IMR-90 (cell line): Measurements from ENCODE around the gene MXRA8. TPM values are rescaled to one million over a fixed set of nuclear protein-coding genes. Genes with fewer than 3 reads are reported as not detected.

Experiments
- ATAC-seq: fragments of 200-7000 bp; cut with Tn5 transposase; 2 replicates; pipeline ENCODE4 v1.9.1; 2020; ENCODE audit warnings: low read depth, mild to moderate bottlenecking, moderate library complexity
- BruUV-seq: library from RNA; stranded (reverse); fragments of 400-500 nt; replicated peaks from 2 replicates; lab custom pipeline; 2021; lab: Mats Ljungman, UMichigan
- CTCF ChIA-PET: fragments of 300-600 bp; formaldehyde crosslinking; extraction: SDS; loops from one replicate; lab custom pipeline; 2021; ENCODE audit warnings: antibody characterized with exemption; lab: Yijun Ruan, JAX
- POLR2A ChIA-PET: fragments of 300-600 bp; sonication (Branson Sonifier 250); formaldehyde crosslinking; loops from one replicate; lab custom pipeline; 2022; ENCODE audit warnings: antibody characterized with exemption; ENCODE audit not compliant: unreplicated experiment; lab: Charles Lee
- DNase-seq: peaks from one replicate; pipeline ENCODE4 v3.0.0; 2013
- H2AFZ ChIP-seq: replicated peaks from 2 replicates; pipeline ENCODE3; 2013; ENCODE audit warnings: low read length, mild to moderate bottlenecking; ENCODE audit not compliant: poor library complexity
- H2AK5ac ChIP-seq: 2 replicates; pipeline ENCODE4 v1.6.1; 2013; ENCODE audit warnings: low read depth, low read length, inconsistent platforms
- H2AK9ac ChIP-seq: replicated peaks from 2 replicates; pipeline ENCODE3; 2013; ENCODE audit warnings: mild to moderate bottlenecking, low read depth, low read length, moderate library complexity; ENCODE audit not compliant: poor library complexity
- H2BK120ac ChIP-seq: 2 replicates; pipeline ENCODE4 v1.6.1; 2013; ENCODE audit warnings: low read depth, low read length, inconsistent platforms
- H2BK15ac ChIP-seq: 3 replicates; pipeline ENCODE4 v1.6.1; 2013; ENCODE audit warnings: low read depth, low read length, inconsistent platforms
- H2BK20ac ChIP-seq: 2 replicates; pipeline ENCODE4 v1.6.1; 2013; ENCODE audit warnings: low read depth, mild to moderate bottlenecking, inconsistent platforms, low read length, moderate library complexity
- H2BK5ac ChIP-seq: 2 replicates; pipeline ENCODE4 v1.6.1; 2013; ENCODE audit warnings: mild to moderate bottlenecking, low read depth, low read length, inconsistent platforms; ENCODE audit not compliant: poor library complexity, severe bottlenecking
- H3K14ac ChIP-seq: replicated peaks from 2 replicates; pipeline ENCODE4 v1.6.1; 2013; ENCODE audit warnings: low read depth, low read length, inconsistent platforms
- H3K18ac ChIP-seq: 2 replicates; pipeline ENCODE4 v1.6.1; 2013; ENCODE audit warnings: low read depth, low read length, control low read depth
- H3K23ac ChIP-seq: 2 replicates; pipeline ENCODE4 v1.6.1; 2013; ENCODE audit warnings: low read depth, low read length, inconsistent platforms
- H3K27ac ChIP-seq: 2 replicates; pipeline ENCODE4 v1.5.1; 2013; ENCODE audit warnings: mild to moderate bottlenecking, control low read depth, low read length; ENCODE audit not compliant: insufficient read depth
- H3K27me3 ChIP-seq: 2 replicates; pipeline ENCODE4 v1.6.1; 2013; ENCODE audit warnings: low read length; ENCODE audit not compliant: control insufficient read depth, insufficient read depth
- H3K36me3 ChIP-seq: 2 replicates; pipeline ENCODE4 v1.6.1; 2013; ENCODE audit warnings: low read length, mixed read lengths; ENCODE audit not compliant: control insufficient read depth, insufficient read depth
- H3K4ac ChIP-seq: 2 replicates; pipeline ENCODE4 v1.6.1; 2013; ENCODE audit warnings: low read depth, low read length, inconsistent platforms
- H3K4me1 ChIP-seq: 2 replicates; pipeline ENCODE4 v1.6.1; 2013; ENCODE audit warnings: low read length, mixed read lengths; ENCODE audit not compliant: control insufficient read depth, insufficient read depth
- H3K4me2 ChIP-seq: 2 replicates; pipeline ENCODE4 v1.6.1; 2013; ENCODE audit warnings: low read depth, mild to moderate bottlenecking, control low read depth, low read length, moderate library complexity
- H3K4me3 ChIP-seq: 2 replicates; pipeline ENCODE4 v1.5.1; 2013; ENCODE audit warnings: low read depth, mild to moderate bottlenecking, control low read depth, low read length, moderate library complexity; ENCODE audit not compliant: insufficient read depth
- H3K56ac ChIP-seq: 2 replicates; pipeline ENCODE4 v1.6.1; 2013; ENCODE audit warnings: low read length, inconsistent platforms; ENCODE audit not compliant: insufficient read depth; ENCODE audit errors: extremely low read depth
- H3K79me1 ChIP-seq, 2 experiments: 2 replicates each; pipeline ENCODE4 v1.6.1; 2013; ENCODE audit warnings: low read length in 2 of 2, inconsistent platforms in 1 of 2, low read depth in 1 of 2
- H3K9ac ChIP-seq: 2 replicates; pipeline ENCODE4 v1.6.1; 2013; ENCODE audit warnings: low read depth, low read length, control low read depth
- H3K9me1 ChIP-seq: 2 replicates; pipeline ENCODE4 v1.6.1; 2013; ENCODE audit warnings: low read length, inconsistent platforms; ENCODE audit not compliant: insufficient read depth
- H3K9me3 ChIP-seq: 2 replicates; pipeline ENCODE4 v1.6.1; 2013; ENCODE audit warnings: low read length; ENCODE audit not compliant: control insufficient read depth, insufficient read depth
- H4K20me1 ChIP-seq: 2 replicates; pipeline ENCODE4 v1.6.1; 2013; ENCODE audit warnings: low read length, inconsistent platforms; ENCODE audit not compliant: insufficient read depth
- H4K5ac ChIP-seq: 2 replicates; pipeline ENCODE4 v1.6.1; 2013; ENCODE audit warnings: mild to moderate bottlenecking, low read depth, low read length, control low read depth
- H4K8ac ChIP-seq, 2 experiments: 2 replicates each; pipeline ENCODE4 v1.6.1; 2013; ENCODE audit warnings: low read depth in 2 of 2, low read length in 2 of 2, control low read depth in 1 of 2, inconsistent platforms in 1 of 2
- H4K91ac ChIP-seq: 2 replicates; pipeline ENCODE4 v1.6.1; 2013; ENCODE audit warnings: low read depth, low read length, inconsistent platforms; ENCODE audit not compliant: insufficient read depth
- CEBPB ChIP-seq: IDR thresholded peaks from 2 replicates; pipeline ENCODE4 v1.6.1; 2012; ENCODE audit warnings: low read depth, low read length, improper control_type of control experiment
- CHD1 ChIP-seq: IDR thresholded peaks from 2 replicates; pipeline ENCODE4 v1.6.1; 2012; ENCODE audit warnings: low read depth, low read length, improper control_type of control experiment
- FOS ChIP-seq: fragments of 150-350 bp; IDR thresholded peaks from 2 replicates; pipeline ENCODE4 v1.6.1; 2016; ENCODE audit warnings: low read depth, low read length
- MAFK ChIP-seq: IDR thresholded peaks from 2 replicates; pipeline ENCODE4 v1.6.1; 2012; ENCODE audit warnings: low read depth, low read length, improper control_type of control experiment
- MAZ ChIP-seq: IDR thresholded peaks from 2 replicates; pipeline ENCODE4 v1.6.1; 2012; ENCODE audit warnings: low read depth, mild to moderate bottlenecking, low read length, improper control_type of control experiment, moderate library complexity, borderline replicate concordance
- MXI1 ChIP-seq: IDR thresholded peaks from 2 replicates; pipeline ENCODE4 v1.6.1; 2012; ENCODE audit warnings: low read depth, mild to moderate bottlenecking, low read length, moderate library complexity, borderline replicate concordance
- POLR2A ChIP-seq: IDR thresholded peaks from 2 replicates; pipeline ENCODE4 v1.6.1; 2012; ENCODE audit warnings: mild to moderate bottlenecking, low read depth, low read length
- RAD21 ChIP-seq: IDR thresholded peaks from 2 replicates; pipeline ENCODE4 v1.6.1; 2012; ENCODE audit warnings: low read length, improper control_type of control experiment
- SMC3 ChIP-seq: fragments of 150-350 bp; IDR thresholded peaks from 2 replicates; pipeline ENCODE4 v1.6.1; 2016; ENCODE audit warnings: low read depth, mild to moderate bottlenecking, antibody characterized with exemption, low read length, moderate library complexity
- WGBS, 2 experiments: methylation state at CpG; one replicate each; pipeline versions ENCODE4 v1.1.5 to v1.1.7; 2013; ENCODE audit warnings: missing lambda C conversion rate in 2 of 2; ENCODE audit not compliant: insufficient read length in 1 of 2; ENCODE audit errors: extremely low coverage in 2 of 2; 5-methylcytosine and 5-hydroxymethylcytosine counted together
- dilution Hi-C: fragments of 300-500 bp; cut with HindIII; formaldehyde crosslinking; loops from one replicate; pipeline ENCODE4 v1.14.3; 2018; ENCODE audit warnings: low sequenced_read_pairs; ENCODE audit not compliant: unreplicated experiment
- in situ Hi-C: fragments of 300-500 bp; cut with MboI; formaldehyde crosslinking; loops from 3 replicates; pipeline ENCODE4 v1.14.3; 2019; ENCODE audit warnings: low sequenced_read_pairs, inconsistent platforms, mixed read lengths
- intact Hi-C: fragments of 100-400 bp; cut with micrococcal nuclease; formaldehyde crosslinking; loops from 2 replicates; pipeline ENCODE4 v1.10.0; 2022
- polyA plus RNA-seq, 3 experiments: library from polyadenylated mRNA; depleted of rRNA; stranded (reverse); fragments of >200 nt; gene quantifications; 2 replicates each; pipeline ENCODE4 v1.2.3, GENCODE V29; 2012; ENCODE audit warnings: low replicate concordance in 1 of 3
- total RNA-seq: library from RNA; depleted of rRNA; stranded (reverse); fragments of >200 nt; gene quantifications from 2 replicates; pipeline ENCODE4 v1.2.3, GENCODE V29; 2012
- TF ChIP-seq, protein P1 (sequence below): fragments of 150-350 bp; IDR thresholded peaks from 2 replicates; pipeline ENCODE4 v1.6.1; 2017; ENCODE audit warnings: mild to moderate bottlenecking, antibody characterized with exemption, low read length, low read depth
- TF ChIP-seq, protein P2 (sequence below): conservative IDR thresholded peaks from 2 replicates; pipeline ENCODE4 v1.5.1; 2012; ENCODE audit warnings: mild to moderate bottlenecking, low read depth, low read length, improper control_type of control experiment

MXRA8 gene
- total and polyA plus RNA-seq, 2 of the 4 experiments (the other 2 are of a cell fraction) = 92.5 to 469 TPM

DNA sequence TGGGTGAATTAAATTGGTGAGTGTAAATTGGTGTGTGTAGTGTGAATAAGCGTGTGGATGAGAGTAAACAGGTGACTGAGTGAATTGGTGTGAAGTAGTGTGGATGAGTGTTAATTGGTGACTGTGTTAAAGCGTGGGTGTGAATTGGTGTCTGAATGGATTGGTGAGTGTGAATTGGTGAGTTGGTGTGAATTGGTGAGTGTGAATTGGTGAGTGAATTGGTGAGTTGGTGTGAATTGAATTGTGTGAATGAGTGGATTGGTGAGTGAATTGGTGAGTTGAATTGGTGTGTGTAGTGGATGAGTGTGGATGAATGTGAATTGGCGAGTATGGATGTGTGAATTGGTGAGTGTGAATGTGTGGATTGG lies 8.3 kb upstream of the MXRA8 start:
- Histone ChIP-seq H3K23ac (peak overlapping the region; percentile 49; the same call in 1 of the 2 replicates), H3K9ac (no peak overlapping the region)
- BruUV-seq = no TSS peak

More for the DNA sequence above, 8.3 kb upstream of the MXRA8 start:
- Histone ChIP-seq H3K4me2 (no peak overlapping the region), H4K5ac (no peak overlapping the region), H2BK120ac (no peak overlapping the region), H4K91ac (no peak overlapping the region), H4K8ac (no peak overlapping the region), H3K18ac (no peak overlapping the region), H2BK5ac (peak overlapping the region; percentile 45), H3K4me1 (peaks cover 6% of the 10 kb centered on the region), H2BK20ac (no peak overlapping the region), H3K27me3 (no peaks in the 10 kb centered on the region), H3K56ac (no peak overlapping the region), H4K20me1 (0 out of 2 replicates have a peak, but pooled peaks cover 1% of the 10 kb centered on the region), H3K9me1 (0 out of 2 replicates have a peak, but pooled peaks cover 6% of the 10 kb centered on the region), H3K36me3 (no peaks in the 10 kb centered on the region; the same call in 1 of the 2 replicates), H2BK15ac (no peak overlapping the region), H3K14ac (no peak overlapping the region), H2AK5ac (no peak overlapping the region), H3K4ac (no peak overlapping the region), H3K9me3 (no peaks in the 10 kb centered on the region), H3K4me3 (no peak overlapping the region), H2AK9ac (no peak overlapping the region), H3K27ac (no peak overlapping the region), H3K79me1 (peaks cover 0 to 26% of the 10 kb centered on the region in 2 experiments; a peak in 2 of 4 replicates), H2AFZ (no peak overlapping the region)
- TF ChIP-seq MAFK (no peak), RAD21 (no peak), POLR2A (no peak), CHD1 (no peak), MAZ (no peak), FOS (no peak), MXI1 (no peak), SMC3 (no peak), CEBPB (no peak)
- TF ChIP-seq, protein P1, sequence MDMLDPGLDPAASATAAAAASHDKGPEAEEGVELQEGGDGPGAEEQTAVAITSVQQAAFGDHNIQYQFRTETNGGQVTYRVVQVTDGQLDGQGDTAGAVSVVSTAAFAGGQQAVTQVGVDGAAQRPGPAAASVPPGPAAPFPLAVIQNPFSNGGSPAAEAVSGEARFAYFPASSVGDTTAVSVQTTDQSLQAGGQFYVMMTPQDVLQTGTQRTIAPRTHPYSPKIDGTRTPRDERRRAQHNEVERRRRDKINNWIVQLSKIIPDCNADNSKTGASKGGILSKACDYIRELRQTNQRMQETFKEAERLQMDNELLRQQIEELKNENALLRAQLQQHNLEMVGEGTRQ = no peak
- TF ChIP-seq, protein P2, sequence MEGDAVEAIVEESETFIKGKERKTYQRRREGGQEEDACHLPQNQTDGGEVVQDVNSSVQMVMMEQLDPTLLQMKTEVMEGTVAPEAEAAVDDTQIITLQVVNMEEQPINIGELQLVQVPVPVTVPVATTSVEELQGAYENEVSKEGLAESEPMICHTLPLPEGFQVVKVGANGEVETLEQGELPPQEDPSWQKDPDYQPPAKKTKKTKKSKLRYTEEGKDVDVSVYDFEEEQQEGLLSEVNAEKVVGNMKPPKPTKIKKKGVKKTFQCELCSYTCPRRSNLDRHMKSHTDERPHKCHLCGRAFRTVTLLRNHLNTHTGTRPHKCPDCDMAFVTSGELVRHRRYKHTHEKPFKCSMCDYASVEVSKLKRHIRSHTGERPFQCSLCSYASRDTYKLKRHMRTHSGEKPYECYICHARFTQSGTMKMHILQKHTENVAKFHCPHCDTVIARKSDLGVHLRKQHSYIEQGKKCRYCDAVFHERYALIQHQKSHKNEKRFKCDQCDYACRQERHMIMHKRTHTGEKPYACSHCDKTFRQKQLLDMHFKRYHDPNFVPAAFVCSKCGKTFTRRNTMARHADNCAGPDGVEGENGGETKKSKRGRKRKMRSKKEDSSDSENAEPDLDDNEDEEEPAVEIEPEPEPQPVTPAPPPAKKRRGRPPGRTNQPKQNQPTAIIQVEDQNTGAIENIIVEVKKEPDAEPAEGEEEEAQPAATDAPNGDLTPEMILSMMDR = no peak
- no peak for DNase-seq
- dilution Hi-C loops (no loop called here), intact Hi-C loops (no loop called here), in situ Hi-C loops (no loop called here)
- CTCF ChIA-PET = no interaction called here
- no peak for ATAC-seq
- POLR2A ChIA-PET = no interaction called here
- 96 to 100% methylated on average over 3 of the region's 3 CpGs for WGBS, 2 experiments
